ENCODE measurements around the gene TRAF3IP3. TPM values are rescaled to one million over a fixed set of nuclear protein-coding genes. Genes with fewer than 3 reads are reported as not detected.

Gene TRAF3IP3
- total and polyA plus RNA-seq, 2 donors (not counting 3 experiments of a cell fraction or from before 2014, with no cell fraction given) = not detected

- Histone ChIP-seq H3K36me3 (ENCODE audit: control insufficient read depth in 2 of 2, extremely low read depth in 1 of 2, insufficient read depth in 2 of 2, low read length in 2 of 2) (no peaks in the 10 kb centered on the region), H3K79me2 (ENCODE audit: control insufficient read depth, insufficient read depth, low read length) (no peaks in the 10 kb centered on the region), H3K4me1 (ENCODE audit: control insufficient read depth, extremely low read depth, insufficient read depth, low read length) (no peaks in the 10 kb centered on the region), H3K9me3 (replicated peaks; ENCODE audit: control insufficient read depth, insufficient read depth, low read length) (no peaks in the 10 kb centered on the region), H3K27ac (ENCODE audit: insufficient read depth, low read depth, low read length) (no peak overlapping the region), H3K4me2 (ENCODE audit: insufficient read depth, low read length) (no peak overlapping the region), H3K9me1 (replicated peaks; ENCODE audit: control insufficient read depth, extremely low read depth, insufficient read depth, low read length) (no peaks in the 10 kb centered on the region), H3K4me3 (replicated peaks in 1 of 3; ENCODE audit: insufficient read depth in 1 of 3, low read depth in 1 of 3, low read length in 3 of 3) (no peak overlapping the region), H3K27me3 (ENCODE audit: control insufficient read depth in 2 of 2, insufficient read depth in 2 of 2, low read length in 2 of 2) (peaks cover 5 to 7% of the 10 kb centered on the region in 2 experiments), H4K20me1 (replicated peaks; ENCODE audit: control insufficient read depth, extremely low read depth, insufficient read depth, low read length) (no peaks in the 10 kb centered on the region), H3K9ac (replicated peaks; ENCODE audit: extremely low read depth, insufficient read depth, low read length) (no peak overlapping the region), H2AFZ (ENCODE audit: low read depth, low read length) (no peak overlapping the region)
- ChIA-PET CTCF (interaction anchor here (1.0 kb wide), 1 partner anchor 24 kb away, joined by 3 read pairs; no protein-coding TSS in a partner anchor), POLR2A (no interaction called here)
- TF ChIP-seq POLR2AphosphoS5 (IDR thresholded peaks at IDR 0.05; ENCODE audit: insufficient read depth, low read depth, low read length) (no peak), GATA2 (IDR thresholded peaks at IDR 0.05; ENCODE audit: insufficient read depth, insufficient read length, low read depth, low read length) (no peak), EZH2 (IDR thresholded peaks at IDR 0.05; ENCODE audit: borderline replicate concordance, low read depth, low read length, severe bottlenecking) (no peak), FOS (IDR thresholded peaks at IDR 0.05; ENCODE audit: borderline replicate concordance, insufficient read depth, low read length) (no peak), JUN (IDR thresholded peaks at IDR 0.05; ENCODE audit: borderline replicate concordance, insufficient read depth, insufficient read length, low read depth) (no peak), POLR2A (IDR thresholded peaks at IDR 0.05; ENCODE audit: low read depth, low read length) (no peak), MYC (IDR thresholded peaks at IDR 0.05; ENCODE audit: low read depth, low read length) (no peak)
- TF ChIP-seq, protein P1, sequence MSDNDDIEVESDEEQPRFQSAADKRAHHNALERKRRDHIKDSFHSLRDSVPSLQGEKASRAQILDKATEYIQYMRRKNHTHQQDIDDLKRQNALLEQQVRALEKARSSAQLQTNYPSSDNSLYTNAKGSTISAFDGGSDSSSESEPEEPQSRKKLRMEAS (IDR thresholded peaks at IDR 0.05; ENCODE audit: insufficient read depth, insufficient read length) = no peak
- intact Hi-C loops (cut with micrococcal nuclease) = no loop called here
- DNase-seq (ENCODE audit: low read depth, low spot score) (no peak), FAIRE-seq (no peak)
- dilution Hi-C loops (cut with MboI; ENCODE audit: extremely low pct_ligation_motif_present, low sequenced_read_pairs) = no loop called here
- BruUV-seq (replicated peaks) = no TSS peak
Measured at GRCh38 chr1:209723756-209724693, 31.8 kb upstream of the TRAF3IP3 start.
